Nephron progenitor cell (in vitro differentiated cells): ENCODE measurements around the gene CCDC81.

Source experiments
- DNase-seq: peaks from one replicate; pipeline ENCODE4 v3.0.0; 2021
- H3K27ac Mint-ChIP-seq: 2 replicates; pipeline ENCODE4 v1.8.0; 2021; ENCODE audit warnings: mild to moderate bottlenecking, moderate library complexity, mixed read lengths
- H3K27me3 Mint-ChIP-seq: 2 replicates; pipeline ENCODE4 v1.8.0; 2021; ENCODE audit warnings: mild to moderate bottlenecking, low read depth, mixed read lengths; ENCODE audit not compliant: poor library complexity
- H3K36me3 Mint-ChIP-seq: 2 replicates; pipeline ENCODE4 v1.8.0; 2021; ENCODE audit warnings: low read depth, mixed read lengths
- H3K4me1 Mint-ChIP-seq: 2 replicates; pipeline ENCODE4 v1.8.0; 2021; ENCODE audit warnings: mixed read lengths
- H3K4me3 Mint-ChIP-seq: 2 replicates; pipeline ENCODE4 v1.8.0; 2021; ENCODE audit warnings: mild to moderate bottlenecking, moderate library complexity, mixed read lengths
- H3K9me3 Mint-ChIP-seq: 2 replicates; pipeline ENCODE4 v1.8.0; 2021; ENCODE audit warnings: mild to moderate bottlenecking, moderate library complexity, mixed read lengths
- TF ChIP-seq, protein P1 (sequence below): fragments of 200-600 bp; sonication (generic); IDR thresholded peaks from 2 replicates; pipeline ENCODE4 v1.5.0; 2021; ENCODE audit warnings: antibody characterized with exemption

CCDC81 gene

DNA sequence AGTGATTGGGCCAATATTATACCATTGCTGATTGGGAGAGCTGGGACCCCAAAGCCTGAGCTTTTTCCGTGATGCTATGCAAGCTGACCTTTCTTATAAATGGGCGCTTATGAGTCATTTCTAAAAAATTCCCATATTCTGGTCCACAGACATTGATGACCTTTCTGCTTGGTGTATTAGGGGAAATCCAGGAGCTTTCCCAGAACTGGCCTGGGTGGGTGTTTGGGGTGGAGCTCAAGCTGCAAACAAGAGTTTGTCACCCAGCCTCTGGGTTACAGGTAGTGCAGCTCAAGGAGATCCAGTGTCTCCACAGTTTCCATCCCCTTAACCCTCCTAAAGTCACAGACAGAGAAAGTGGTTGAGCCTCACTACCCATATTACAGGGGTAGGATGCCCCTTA lies 67.7 kb downstream of the CCDC81 start:
- no peak for DNase-seq
- Mint-ChIP-seq H3K4me1 (peaks cover 29% of the 10 kb centered on the region), H3K27ac (no peak overlapping the region), H3K36me3 (no peaks in the 10 kb centered on the region), H3K9me3 (no peaks in the 10 kb centered on the region), H3K27me3 (peaks cover 13% of the 10 kb centered on the region), H3K4me3 (no peak overlapping the region)
- TF ChIP-seq, protein P1, sequence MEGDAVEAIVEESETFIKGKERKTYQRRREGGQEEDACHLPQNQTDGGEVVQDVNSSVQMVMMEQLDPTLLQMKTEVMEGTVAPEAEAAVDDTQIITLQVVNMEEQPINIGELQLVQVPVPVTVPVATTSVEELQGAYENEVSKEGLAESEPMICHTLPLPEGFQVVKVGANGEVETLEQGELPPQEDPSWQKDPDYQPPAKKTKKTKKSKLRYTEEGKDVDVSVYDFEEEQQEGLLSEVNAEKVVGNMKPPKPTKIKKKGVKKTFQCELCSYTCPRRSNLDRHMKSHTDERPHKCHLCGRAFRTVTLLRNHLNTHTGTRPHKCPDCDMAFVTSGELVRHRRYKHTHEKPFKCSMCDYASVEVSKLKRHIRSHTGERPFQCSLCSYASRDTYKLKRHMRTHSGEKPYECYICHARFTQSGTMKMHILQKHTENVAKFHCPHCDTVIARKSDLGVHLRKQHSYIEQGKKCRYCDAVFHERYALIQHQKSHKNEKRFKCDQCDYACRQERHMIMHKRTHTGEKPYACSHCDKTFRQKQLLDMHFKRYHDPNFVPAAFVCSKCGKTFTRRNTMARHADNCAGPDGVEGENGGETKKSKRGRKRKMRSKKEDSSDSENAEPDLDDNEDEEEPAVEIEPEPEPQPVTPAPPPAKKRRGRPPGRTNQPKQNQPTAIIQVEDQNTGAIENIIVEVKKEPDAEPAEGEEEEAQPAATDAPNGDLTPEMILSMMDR, result no peak

DNA sequence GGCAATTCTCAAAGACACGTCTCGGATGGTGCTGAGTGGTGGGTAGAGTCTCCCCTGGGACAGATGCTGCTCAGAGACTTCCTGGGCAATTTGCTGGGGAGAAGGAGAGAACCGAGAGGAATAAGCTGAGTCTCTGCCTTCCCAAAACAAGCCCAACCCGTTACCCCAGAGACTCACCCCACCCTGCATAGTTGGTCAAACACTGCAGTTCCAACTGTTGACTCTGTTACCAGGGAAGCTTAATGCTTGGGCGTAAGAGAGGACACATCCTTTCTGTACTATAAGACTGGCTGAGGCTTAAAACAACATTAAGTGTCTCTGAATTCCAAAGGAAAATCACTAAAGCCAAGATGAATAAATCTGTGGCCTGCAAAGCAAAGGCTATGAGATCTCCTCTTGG lies 68.1 kb downstream of the CCDC81 start:
- TF ChIP-seq, protein P1, result no peak
- peaks cover 13% of the 10 kb centered on the region for H3K27me3 Mint-ChIP-seq
- H3K36me3 Mint-ChIP-seq, result no peaks in the 10 kb centered on the region
- peaks cover 25% of the 10 kb centered on the region for H3K4me1 Mint-ChIP-seq
- DNase-seq, result no peak
- no peaks in the 10 kb centered on the region for H3K9me3 Mint-ChIP-seq
- H3K4me3 Mint-ChIP-seq, result no peak overlapping the region
- H3K27ac Mint-ChIP-seq, result no peak overlapping the region

DNA sequence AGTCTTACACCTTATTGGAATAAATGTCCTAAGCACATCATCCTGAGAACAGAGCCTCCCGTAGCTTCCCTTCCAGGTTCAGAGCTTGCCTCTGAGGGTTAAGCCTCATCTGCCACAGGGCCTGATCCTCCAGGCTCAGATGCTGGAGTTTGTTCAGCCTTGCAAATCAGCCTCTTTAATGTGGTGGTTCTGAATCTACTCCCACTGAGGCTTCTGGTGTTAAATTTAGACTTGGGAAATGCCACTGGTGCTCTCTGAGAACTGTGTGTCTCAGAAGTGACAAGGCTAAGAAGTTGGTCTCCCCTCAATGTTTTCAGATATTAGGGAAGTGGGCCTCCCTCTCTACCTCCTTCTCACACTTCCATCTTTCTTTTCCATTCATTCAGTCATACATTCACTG lies 68.7 kb downstream of the CCDC81 start:
- H3K4me3 Mint-ChIP-seq, result no peak overlapping the region
- H3K27me3 Mint-ChIP-seq, result peaks cover 13% of the 10 kb centered on the region
- no peaks in the 10 kb centered on the region for H3K36me3 Mint-ChIP-seq
- no peak for DNase-seq
- H3K9me3 Mint-ChIP-seq, result no peaks in the 10 kb centered on the region
- H3K4me1 Mint-ChIP-seq, result peaks cover 19% of the 10 kb centered on the region
- TF ChIP-seq, protein P1, result no peak
- H3K27ac Mint-ChIP-seq, result no peak overlapping the region

DNA sequence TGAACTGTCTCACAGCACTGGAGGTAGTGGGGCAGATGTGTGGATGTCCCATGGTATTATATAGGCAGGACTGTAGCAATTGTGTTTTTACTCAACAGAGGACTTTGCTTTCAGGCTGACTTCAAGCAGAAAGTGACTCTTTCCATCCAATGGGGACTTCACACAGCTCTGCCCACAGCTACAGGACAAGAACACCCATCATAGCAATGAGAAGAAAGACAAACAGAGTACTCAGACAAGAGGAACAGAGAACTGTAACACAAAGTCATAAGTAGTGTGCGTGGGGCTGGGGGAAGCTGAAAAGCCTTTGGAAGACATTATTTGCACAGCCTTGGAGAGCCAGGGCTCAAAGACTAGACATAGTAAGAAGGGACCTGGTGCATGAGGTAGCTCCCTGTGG lies 70.3 kb downstream of the CCDC81 start:
- Mint-ChIP-seq H3K36me3 (no peaks in the 10 kb centered on the region), H3K4me3 (no peak overlapping the region), H3K9me3 (no peaks in the 10 kb centered on the region), H3K27ac (no peak overlapping the region), H3K4me1 (peaks cover 10% of the 10 kb centered on the region), H3K27me3 (peaks cover 13% of the 10 kb centered on the region)
- TF ChIP-seq, protein P1, result no peak
- DNase-seq, result no peak

DNA sequence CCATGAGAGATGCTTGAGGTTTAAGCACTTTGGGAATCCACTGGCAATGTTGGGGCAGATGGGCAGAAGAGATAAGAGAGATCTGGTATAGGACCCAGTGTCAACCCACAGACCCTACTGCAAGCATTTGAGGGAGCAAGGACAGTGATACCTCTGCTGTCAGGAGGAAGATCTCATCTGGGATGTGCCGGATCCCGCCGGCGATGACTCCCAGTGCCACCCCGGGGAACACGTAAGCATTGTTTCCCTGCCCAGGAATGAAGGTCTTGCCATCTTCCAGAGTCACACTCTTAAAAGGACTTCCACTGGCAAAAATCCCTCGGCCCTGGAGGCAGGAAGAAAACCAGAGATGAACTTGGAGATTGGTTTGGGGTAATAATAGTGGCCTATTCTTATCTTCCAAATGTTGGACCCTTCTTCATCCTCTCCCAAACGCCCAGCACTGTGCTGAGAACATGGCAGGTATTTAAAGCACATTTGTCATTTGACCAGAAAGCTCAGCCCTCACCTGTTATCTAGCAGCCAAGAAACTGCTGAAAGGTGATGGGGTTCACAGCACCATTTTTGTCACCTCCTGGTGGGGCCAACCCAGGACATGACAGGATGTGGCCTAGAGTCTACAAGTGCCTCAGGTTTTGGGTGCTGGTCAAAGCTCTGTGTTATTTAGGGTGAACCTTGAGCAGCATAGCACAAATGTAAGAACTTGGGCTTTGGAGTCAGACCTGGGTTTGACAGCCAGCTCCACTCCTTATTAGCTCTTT lies 71.7 kb downstream of the CCDC81 start:
- Mint-ChIP-seq H3K27ac (no peak overlapping the region), H3K9me3 (no peaks in the 10 kb centered on the region), H3K4me1 (no peaks in the 10 kb centered on the region), H3K4me3 (no peak overlapping the region), H3K36me3 (no peaks in the 10 kb centered on the region), H3K27me3 (peaks cover 13% of the 10 kb centered on the region)
- no peak for DNase-seq
- TF ChIP-seq, protein P1, result no peak

DNA sequence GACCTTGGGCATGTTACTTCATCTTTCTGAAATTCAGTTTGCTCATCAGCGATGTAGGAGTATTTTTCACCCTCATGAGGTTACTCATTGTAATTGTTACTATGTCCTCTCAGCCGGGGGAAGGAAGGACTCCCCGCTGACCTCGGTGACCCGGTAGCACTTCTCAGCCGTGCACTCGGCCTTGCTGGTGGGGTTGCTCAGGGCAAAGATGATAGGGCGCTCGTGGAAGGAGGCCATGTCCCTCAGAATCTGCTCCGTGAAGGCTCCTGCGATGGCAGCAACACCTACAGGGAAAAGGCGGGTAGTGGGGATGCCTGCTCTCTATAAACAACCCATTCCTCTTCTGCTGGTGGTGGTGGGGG lies 72.2 kb downstream of the CCDC81 start:
- TF ChIP-seq, protein P1, result no peak
- Mint-ChIP-seq H3K4me1 (no peaks in the 10 kb centered on the region), H3K36me3 (no peaks in the 10 kb centered on the region), H3K27me3 (peaks cover 13% of the 10 kb centered on the region), H3K4me3 (no peak overlapping the region), H3K27ac (no peak overlapping the region), H3K9me3 (no peaks in the 10 kb centered on the region)
- DNase-seq, result no peak
